Heart left ventricle (tissue), 16 donors: ENCODE data around the gene WBP2. TPM values are rescaled to one million over a fixed set of nuclear protein-coding genes. Genes with fewer than 3 reads are reported as not detected.

Source experiments
- ATAC-seq, 4 donors: fragments of 200-7000 bp; cut with Tn5 transposase; one replicate each; pipeline ENCODE4 v1.9.1; 2020 to 2022; ENCODE audit warnings: moderate library complexity in 4 of 4, mild to moderate bottlenecking in 3 of 4, moderate number of reproducible peaks in 1 of 4
- DNase-seq, 5 donors: peaks; one replicate each; pipeline ENCODE4 v3.0.0-alpha.2; 2020
- H3K27ac ChIP-seq, 12 donors: fragments of 200-600 bp; sonication (generic) in 4 of 12; one replicate each; pipeline versions ENCODE4 v1.5.0 to v1.8.0; 2016 to 2022; ENCODE audit warnings: mild to moderate bottlenecking in 2 of 12
- H3K27me3 ChIP-seq, 9 donors: fragments of 200-600 bp; sonication (generic) in 2 of 9; one replicate each; pipeline versions ENCODE4 v1.5.1 to v1.8.0; 2016 to 2022; ENCODE audit warnings: mild to moderate bottlenecking in 3 of 9
- H3K36me3 ChIP-seq, 9 donors: fragments of 200-600 bp; sonication (generic) in 2 of 9; one replicate each; pipeline versions ENCODE4 v1.5.0 to v1.8.0; 2018 to 2022; ENCODE audit warnings: mild to moderate bottlenecking in 2 of 9
- H3K4me1 ChIP-seq, 12 donors: fragments of 200-600 bp; sonication (generic) in 4 of 12; one replicate each; pipeline versions ENCODE4 v1.5.0 to v1.8.0; 2016 to 2022; ENCODE audit warnings: mild to moderate bottlenecking in 3 of 12
- H3K4me3 ChIP-seq, 12 donors: fragments of 200-600 bp; sonication (generic) in 4 of 12; one replicate each; pipeline versions ENCODE4 v1.5.0 to v1.8.0; 2017 to 2022; ENCODE audit warnings: mild to moderate bottlenecking in 9 of 12, moderate library complexity in 4 of 12
- H3K9me3 ChIP-seq, 12 donors: fragments of 200-600 bp; sonication (generic) in 4 of 12; one replicate each; pipeline versions ENCODE4 v1.5.0 to v1.8.0; 2016 to 2022; ENCODE audit warnings: mild to moderate bottlenecking in 1 of 12
- CTCF ChIP-seq, 12 donors: fragments of 200-600 bp; sonication (generic) in 4 of 12; IDR thresholded peaks; one replicate each; pipeline versions ENCODE4 v1.5.0 to v1.8.0; 2018 to 2022; ENCODE audit warnings: antibody characterized with exemption in 12 of 12, mild to moderate bottlenecking in 5 of 12
- POLR2A ChIP-seq, 2 donors: fragments of 450-650 bp; IDR thresholded peaks; one replicate each; pipeline ENCODE4 v1.6.1; 2017; ENCODE audit warnings: antibody characterized with exemption in 2 of 2, mild to moderate bottlenecking in 2 of 2, moderate library complexity in 2 of 2
- WGBS, 4 donors: extraction: QIAGEN DNeasy Blood & Tissue Kit in 2 of 4; methylation state at CpG; one replicate each; pipeline versions ENCODE4 v1.1.5 to v1.1.7; 2013 to 2018; 5-methylcytosine and 5-hydroxymethylcytosine counted together
- intact Hi-C, 10 donors: fragments of 100-400 bp; cut with DNase I; formaldehyde crosslinking; loops; one replicate each; pipeline versions ENCODE4 v1.11.1 to v1.14.2; 2022
- polyA plus RNA-seq, 2 donors: library from polyadenylated mRNA; stranded (reverse); fragments of 200-250 nt; gene quantifications; one replicate each; pipeline ENCODE4 v1.2.3, GENCODE V29; 2013
- total RNA-seq, 9 donors: library from RNA; depleted of rRNA in 2 of 9; stranded (reverse); fragments of >200 nt in 2 of 9; fragmentation: NEBNext Ultra II Directional in 3 of 9; extraction: Animal tissue kit (Norgen Biotek cat#: 25700) in 3 of 9; gene quantifications; one replicate each; pipeline versions ENCODE4 v1.1.0 to v1.2.4, GENCODE V29; 2016 to 2023
- donor health status: ischemic (EF 13 %, LVEDD 7.1; RV severe dilation, severe dysfunction).
- donor health status: healthy with polysubstance abuse.
- donor health status: DM: no; HTN: yes; CAD: no.
- donor health status: DM: no; HTN: no; CAD: no.
- donor health status: ischemic (EF 25% LVEDD 6.9; RV normal size, moderate dysfunction).
- donor health status: ischemic (EF 25% LVEDD 5.7; RV mildly dilated, moderate dysfunction).
- donor health status: healthy.
- donor health status: DM: yes; HTN: yes; CAD: no.
- donor health status: ischemic (EF 35%, LVEDD 5.7; RV mildly dilated, moderate dysfunction).
- donor health status: nonischemic (EF 11% LVEDD 7.7; RV severe dilation, severe dysfunction).
- donor health status: DM: yes; HTN: yes; CAD: no.
- donor health status: PGD.
- donor health status: ischemic (EF 29% LVEDD 5.4; RV normal size, mild dysfunction).
- donor health status: nonischemic (EF 23%, LVEDD 6.1; RV moderate dilation, normal function).

Gene WBP2
- total and polyA plus RNA-seq, 11 donors, result 128 to 311 (median 158) TPM

GRCh38 chr17:75807861-75808260 is 47.3 kb downstream of the WBP2 start:
- peaks cover 0 to 42% (median 24%) of the 10 kb centered on the region in 9 donors for H3K36me3 ChIP-seq
- no peaks in the 10 kb centered on the region for H3K27me3 ChIP-seq
- WGBS, 4 donors, result 87 to 94% (median 93%) methylated on average over 3 of the region's 3 CpGs
- no peak for TF ChIP-seq POLR2A (IDR thresholded peaks at IDR 0.05)
- H3K9me3 ChIP-seq, result no peaks in the 10 kb centered on the region
- H3K27ac ChIP-seq, result peak overlapping the region in 10 of 12 donors; percentile 80 to 93 (median 86)
- H3K4me1 ChIP-seq, result peaks cover 8 to 45% (median 32%) of the 10 kb centered on the region in 12 donors
- ATAC-seq (no peak), DNase-seq (peak in 1 of 5 donors; percentile 20)
- no peak overlapping the region for H3K4me3 ChIP-seq
- intact Hi-C loops, result loop anchor here in 1 of 10 donors (2.0 kb wide), 1 partner anchor 23 kb away; the partner anchor contains the start of gene UNK

DNA sequence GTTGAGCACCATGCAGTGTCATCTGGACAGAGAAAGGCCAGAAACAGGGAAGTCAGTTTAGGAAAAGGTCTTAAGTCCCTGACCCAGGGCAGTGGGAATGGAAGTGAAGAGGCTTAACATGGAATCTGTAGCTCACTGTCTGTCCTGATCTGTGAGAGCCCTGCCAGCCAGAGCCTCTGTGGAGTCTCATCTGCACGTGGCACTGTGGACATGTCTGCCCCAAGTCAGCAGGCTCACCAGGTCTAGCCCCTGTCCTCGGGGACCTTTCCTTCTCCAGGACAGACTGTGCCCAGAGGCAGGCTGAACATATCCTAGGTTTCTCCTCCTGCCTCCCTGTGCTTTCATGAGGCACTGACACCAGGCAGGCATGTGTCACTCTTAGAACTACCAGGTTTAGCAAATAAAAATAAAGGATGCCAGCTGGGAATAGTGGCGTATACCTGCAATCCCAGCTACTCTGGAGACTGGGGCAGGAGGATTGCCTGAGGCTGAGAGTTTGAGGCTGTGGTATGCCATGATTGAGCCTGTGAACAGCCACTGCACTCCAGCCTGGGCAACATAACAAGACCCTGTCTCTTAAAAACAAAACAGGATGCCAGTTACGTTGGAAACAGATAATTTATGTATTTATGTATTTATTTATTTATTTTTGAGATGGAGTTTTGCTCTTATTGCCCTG is 48.2 kb downstream of the WBP2 start:
- Histone ChIP-seq H3K4me1 (peaks cover 8 to 45% (median 32%) of the 10 kb centered on the region in 12 donors), H3K27ac (peak overlapping the region in 6 of 12 donors; percentile 36 to 93 (median 88)), H3K9me3 (no peaks in the 10 kb centered on the region), H3K36me3 (peaks cover 0 to 33% (median 15%) of the 10 kb centered on the region in 9 donors), H3K27me3 (no peaks in the 10 kb centered on the region), H3K4me3 (no peak overlapping the region)
- TF ChIP-seq CTCF (IDR thresholded peaks at IDR 0.05), result no peak
- TF ChIP-seq POLR2A (IDR thresholded peaks at IDR 0.05), result no peak
- DNase-seq, result peak in 2 of 5 donors; percentile 67 to 70
- ATAC-seq, result peak; percentile 60 to 77 (median 74)
- intact Hi-C loops, result no loop called here
- WGBS, 4 donors, result 48 to 70% (median 68%) methylated on average over 4 of the region's 4 CpGs

DNA sequence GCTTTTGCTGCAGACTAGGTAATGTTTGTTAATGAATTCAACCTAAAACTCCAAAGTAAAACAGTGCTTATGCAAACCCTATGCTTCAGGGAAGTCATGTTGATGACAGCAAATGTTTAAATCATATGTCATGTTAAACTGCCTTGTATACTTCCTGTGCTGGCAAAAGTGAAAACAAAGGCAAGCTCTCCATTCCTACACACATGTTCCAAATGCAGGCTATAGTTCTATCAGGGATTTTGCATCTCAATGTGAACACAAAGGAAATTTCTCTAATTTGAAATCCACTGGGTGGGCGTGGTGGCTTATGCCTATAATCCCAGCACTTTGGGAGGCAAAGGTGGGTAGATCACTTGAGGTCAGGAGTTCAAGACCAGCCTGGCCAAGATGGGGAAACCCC is 51.3 kb downstream of the WBP2 start:
- ATAC-seq, result no peak
- H3K4me3 ChIP-seq, result no peak overlapping the region
- TF ChIP-seq POLR2A (IDR thresholded peaks at IDR 0.05) (no peak), CTCF (IDR thresholded peaks at IDR 0.05) (no peak)
- 90 to 100% (median 94%) methylated on average over 1 of the region's 1 CpG for WGBS, 4 donors
- DNase-seq, result no peak
- H3K27me3 ChIP-seq, result no peaks in the 10 kb centered on the region
- intact Hi-C loops, result no loop called here
- peaks cover 4 to 26% (median 16%) of the 10 kb centered on the region in 12 donors for H3K4me1 ChIP-seq
- no peaks in the 10 kb centered on the region for H3K9me3 ChIP-seq
- H3K36me3 ChIP-seq, result peaks cover 0 to 26% (median 13%) of the 10 kb centered on the region in 9 donors
- H3K27ac ChIP-seq, result no peak overlapping the region

DNA sequence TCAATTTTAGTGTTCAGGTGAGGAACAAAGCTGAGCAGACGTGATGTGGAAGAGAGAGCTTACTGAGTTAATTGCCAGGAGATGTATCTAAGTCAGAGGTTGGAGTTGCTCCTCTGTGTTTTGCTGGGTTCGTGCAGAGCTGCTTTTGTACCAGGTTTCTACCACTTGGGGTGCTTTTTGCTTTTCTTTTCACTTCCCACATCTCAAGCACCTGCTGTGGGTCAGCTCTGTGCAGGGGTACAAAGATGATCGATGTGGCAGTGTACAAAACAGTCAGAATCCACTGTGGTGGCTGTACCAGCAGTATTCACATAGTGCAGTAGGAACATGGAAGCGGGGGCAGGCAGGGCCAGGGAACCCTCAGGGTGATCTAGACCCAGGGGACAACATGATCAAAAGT is 55.7 kb downstream of the WBP2 start:
- intact Hi-C loops, result no loop called here
- 88 to 91% (median 89%) methylated on average over 4 of the region's 4 CpGs for WGBS, 4 donors
- DNase-seq (no peak), ATAC-seq (peak in 1 of 4 donors; percentile 14)
- H3K36me3 ChIP-seq, result peaks cover 0 to 66% (median 45%) of the 10 kb centered on the region in 9 donors
- H3K9me3 ChIP-seq, result no peaks in the 10 kb centered on the region
- TF ChIP-seq POLR2A (IDR thresholded peaks at IDR 0.05), result no peak
- no peak for TF ChIP-seq CTCF (IDR thresholded peaks at IDR 0.05)
- H3K27me3 ChIP-seq, result no peaks in the 10 kb centered on the region
- H3K4me3 ChIP-seq, result no peak overlapping the region
- no peak overlapping the region for H3K27ac ChIP-seq
- no peaks in the 10 kb centered on the region for H3K4me1 ChIP-seq
